Measurements from ENCODE around the gene CEMIP.

CEMIP gene

DNA sequence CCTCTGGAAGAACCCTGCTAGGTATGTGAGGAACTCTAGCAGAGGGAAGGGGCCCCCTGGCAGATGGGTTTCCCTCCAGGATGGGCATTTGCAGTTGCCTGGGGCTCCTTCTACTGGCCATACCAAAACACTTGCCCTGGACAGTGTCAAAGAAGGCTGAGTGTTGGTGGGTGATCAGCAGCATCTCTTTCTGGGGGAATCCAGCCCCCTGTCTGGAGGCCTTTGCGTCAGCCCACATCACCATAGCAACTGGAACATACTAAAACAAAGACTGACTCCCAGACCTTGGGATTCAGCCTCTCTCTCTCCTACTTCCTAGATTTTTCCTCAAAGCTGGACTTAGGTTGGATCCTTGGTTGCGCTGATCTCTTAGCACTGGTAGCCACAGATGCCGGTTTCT lies 8.1 kb downstream of the CEMIP start:
- DNase-seq = no peak

DNA sequence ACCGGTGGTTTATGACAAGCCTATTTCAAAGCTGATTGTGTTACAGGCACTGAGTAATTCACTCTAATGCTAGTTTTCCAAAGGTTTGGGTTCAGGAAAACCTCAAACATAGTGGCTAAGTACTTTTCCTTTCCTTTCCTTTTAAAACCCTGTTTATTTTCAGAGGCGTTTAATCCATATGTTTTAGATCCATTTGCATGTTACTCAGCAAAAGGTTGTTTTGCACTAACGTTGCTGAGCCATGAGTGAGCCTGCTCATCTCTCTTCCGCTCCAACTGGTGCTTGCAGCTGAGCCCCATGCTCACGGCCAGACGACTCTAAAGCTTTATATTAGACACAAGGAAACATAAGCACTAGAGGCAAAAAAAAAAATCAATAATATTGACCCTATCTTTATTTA lies 9.4 kb downstream of the CEMIP start:
- DNase-seq = no peak

DNA sequence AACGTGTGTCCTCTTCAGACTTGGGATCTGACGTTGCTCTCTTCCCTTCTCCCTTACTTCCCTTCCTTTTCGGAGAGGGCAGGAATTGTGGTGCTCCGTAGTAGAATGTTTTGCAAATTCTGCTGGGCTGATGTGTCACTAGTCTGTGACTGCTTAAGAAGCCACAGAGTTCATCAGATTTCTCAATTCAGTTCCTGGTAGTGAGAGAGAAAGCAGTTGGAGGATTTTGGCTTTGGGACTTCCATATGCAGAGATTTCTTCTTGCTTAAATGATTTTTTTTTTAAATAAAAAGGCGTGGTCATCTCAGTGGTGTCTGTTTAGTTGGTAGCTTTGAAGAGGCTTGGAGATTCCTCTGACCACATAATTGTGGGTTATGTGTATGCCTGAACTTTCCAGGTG lies 10.1 kb downstream of the CEMIP start:
- DNase-seq = peak in 1 of 5 experiments; percentile 57

DNA sequence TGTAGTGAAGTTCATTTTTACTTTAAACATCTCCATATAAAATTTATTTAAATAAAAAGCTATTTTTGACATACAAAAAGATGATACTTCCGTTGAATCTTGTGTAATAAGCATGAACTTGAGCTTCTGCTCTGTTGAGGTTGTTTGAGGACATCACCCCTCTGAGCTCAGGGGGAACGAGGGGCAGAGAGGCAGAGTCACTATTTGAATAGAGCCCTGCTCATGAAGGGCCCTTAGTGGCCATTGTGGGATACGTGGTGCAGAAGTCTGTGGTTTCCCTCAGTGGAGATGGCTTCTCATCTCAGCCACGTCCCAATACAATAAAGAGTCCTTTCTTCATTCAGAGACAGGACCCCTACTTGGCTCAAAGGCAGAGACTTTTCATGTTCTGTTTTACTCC lies 10.6 kb downstream of the CEMIP start:
- peak in 1 of 5 experiments; percentile 67 for DNase-seq

DNA sequence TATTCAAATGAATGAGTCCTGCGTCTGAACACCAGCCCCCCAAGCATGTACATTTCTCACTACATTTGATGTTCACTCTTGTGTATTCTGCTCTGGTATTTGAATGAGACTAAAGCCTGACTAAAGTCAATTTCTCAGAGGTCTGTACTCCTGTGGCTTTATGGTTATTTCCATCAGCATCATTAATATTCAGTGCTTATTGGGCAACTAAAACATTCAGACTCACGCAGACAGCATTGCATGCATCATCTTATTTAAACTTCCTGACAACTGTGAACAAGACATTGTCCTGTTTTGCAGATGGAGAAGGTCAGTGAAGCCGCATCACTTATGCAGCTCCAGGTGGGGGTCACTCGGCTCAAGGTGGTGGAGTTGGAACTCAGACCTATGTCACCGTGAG lies 11.1 kb downstream of the CEMIP start:
- DNase-seq = no peak

DNA sequence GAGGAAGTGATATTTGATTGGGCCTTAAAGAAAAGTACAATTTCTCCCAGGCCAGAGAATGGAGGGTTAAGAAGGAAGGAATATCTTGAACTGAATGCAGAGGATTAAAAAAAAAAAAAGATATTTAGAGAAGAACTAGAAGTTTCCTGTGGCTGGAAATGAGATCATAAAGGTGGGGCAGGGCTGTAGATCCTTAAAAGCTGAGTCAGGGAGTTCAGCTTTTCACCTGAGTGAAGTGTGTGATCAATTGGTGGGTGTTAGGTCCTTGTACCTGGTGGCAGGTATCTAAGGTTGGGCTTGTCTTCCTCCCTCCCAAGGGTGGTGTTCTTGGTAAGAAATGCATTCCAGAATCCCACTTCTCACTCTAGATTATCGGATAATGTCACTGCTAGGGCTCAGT lies 11.8 kb downstream of the CEMIP start:
- no peak for DNase-seq

DNA sequence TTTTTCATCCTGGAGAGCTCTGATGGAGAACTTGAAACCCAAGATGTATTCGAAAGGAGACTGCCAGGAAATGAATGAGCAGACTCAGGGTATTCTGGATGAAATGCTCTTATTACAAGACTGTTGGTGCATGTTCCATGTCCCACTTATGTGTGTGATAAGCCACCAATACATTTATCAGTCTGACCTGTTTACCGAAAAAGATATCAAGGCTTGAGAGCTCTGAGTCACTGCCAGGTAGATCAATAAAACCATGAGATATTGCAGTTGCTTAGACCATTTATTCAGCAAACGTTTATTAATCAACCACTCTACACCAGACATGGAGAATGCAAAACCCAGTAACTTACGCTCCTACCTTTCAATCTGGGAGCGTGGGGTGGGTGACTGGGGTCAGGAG lies 17.2 kb downstream of the CEMIP start:
- no peak for DNase-seq

DNA sequence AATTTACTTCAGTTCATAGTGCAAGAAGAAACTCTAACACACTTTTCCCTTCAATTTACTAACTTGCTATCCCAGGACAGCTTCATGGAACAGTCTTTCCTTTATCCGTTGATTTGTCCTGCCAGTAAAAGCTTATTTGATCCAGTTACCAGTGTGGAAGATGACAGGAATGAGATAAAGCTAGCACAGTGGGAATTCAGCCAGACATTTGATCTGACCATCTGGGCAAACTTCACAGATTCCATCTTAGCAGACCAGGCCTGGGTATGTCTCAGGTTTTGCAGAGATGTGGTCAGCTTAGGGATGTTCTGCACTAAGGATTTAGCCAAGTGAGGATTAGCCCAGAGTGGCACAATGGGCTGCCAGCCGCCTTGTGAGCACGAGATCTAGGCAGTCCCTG lies 19.7 kb downstream of the CEMIP start:
- DNase-seq = no peak

DNA sequence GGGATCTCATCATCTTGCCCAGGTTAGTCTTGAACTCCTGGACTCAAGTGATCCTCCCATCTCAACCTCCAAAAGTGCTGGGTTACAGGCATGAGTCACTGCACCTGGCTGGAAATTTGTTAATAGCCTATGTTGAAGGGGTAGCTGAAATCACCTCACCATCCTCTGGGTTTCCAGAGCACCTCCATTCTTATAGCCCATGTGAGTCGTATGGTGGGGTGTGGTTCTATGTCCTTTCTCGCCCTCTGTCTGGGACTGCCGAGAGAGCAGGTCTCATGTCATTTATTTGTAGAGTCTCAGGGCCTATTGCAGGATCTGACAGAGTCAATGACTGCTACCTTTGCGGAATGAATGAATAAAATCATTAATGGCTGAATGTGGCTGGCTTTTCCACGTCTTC lies 20.9 kb downstream of the CEMIP start:
- no peak for DNase-seq

DNA sequence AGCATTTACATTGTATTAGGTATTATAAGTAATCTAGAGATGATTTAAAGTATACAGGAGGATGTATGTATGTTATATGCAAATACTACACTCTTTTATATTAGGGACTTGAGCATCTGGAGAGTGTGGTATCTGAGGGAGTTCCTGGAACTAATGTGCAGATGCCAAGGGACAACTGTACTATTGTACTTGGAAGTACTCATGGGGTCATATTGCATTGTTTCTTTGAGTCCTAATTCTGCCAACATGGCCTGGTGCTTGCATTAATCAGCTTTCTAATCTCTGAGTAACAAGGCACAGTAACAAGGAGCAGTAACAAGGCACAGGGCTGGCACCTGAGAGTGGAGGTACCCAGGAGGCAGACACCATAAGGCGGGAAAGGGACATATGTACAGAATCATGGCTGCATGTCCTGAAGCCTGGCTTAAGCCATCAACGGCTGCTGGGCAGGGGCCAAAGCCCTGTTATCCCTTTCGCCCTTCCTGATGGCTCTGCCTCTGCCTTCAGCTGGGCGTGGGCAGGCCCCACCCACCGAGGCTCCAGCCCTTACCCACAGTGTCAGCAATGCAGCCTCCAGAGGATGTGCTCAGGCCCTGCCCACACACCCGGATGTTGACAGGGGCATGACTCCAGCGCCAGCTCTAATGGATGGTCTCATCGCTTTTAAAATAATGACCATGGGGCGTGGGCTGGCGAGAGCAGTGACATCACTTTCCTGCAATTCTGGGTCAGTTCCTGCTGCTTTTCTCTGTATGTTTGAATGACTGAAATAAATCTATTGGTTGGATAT lies 22.9 kb downstream of the CEMIP start:
- no peak for DNase-seq

DNA sequence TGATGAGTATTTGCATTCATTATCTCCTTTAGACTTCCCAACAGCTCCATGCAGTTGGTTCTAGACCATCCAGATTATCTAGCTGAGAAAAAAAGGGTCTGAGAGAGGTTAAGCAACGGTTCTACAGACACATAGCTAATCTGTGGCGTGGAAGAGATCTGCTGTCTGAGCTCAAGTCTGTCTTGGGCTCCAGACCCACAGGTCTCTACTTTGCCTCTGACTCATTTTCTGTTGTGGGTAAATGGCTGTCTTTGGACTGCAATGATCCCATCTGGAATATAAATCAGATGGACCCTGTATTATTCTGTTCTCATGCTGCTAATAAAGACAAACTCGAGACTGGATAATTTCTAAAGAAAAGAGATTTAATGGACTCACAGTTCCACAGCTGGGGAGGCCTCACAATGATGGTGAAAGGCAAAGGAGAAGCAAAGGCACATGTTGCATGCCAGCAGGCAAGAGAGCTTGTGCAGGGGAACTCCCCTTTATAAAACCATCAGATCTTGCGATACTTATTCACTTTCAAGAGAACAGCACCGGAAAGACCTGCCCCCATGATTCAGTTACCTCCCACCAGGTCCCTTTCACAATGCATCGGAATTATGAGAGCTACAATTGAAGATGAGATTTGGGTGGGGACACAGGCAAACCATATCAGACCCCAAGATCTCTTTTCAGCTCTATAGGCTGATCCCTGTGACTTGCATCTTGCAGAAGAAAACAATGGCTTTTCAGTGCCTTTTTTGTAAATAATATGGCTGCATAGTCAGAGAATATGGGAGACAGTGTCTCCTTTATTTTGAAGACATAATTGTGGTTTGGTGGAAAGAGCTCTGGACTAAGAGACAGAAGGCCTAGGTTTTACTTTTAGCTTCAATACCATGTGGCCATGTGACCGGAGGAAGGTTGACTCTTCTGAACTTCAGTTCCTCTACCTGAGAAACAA lies 24.7 kb downstream of the CEMIP start:
- DNase-seq = peak in 2 of 5 experiments; percentile 28 to 93

DNA sequence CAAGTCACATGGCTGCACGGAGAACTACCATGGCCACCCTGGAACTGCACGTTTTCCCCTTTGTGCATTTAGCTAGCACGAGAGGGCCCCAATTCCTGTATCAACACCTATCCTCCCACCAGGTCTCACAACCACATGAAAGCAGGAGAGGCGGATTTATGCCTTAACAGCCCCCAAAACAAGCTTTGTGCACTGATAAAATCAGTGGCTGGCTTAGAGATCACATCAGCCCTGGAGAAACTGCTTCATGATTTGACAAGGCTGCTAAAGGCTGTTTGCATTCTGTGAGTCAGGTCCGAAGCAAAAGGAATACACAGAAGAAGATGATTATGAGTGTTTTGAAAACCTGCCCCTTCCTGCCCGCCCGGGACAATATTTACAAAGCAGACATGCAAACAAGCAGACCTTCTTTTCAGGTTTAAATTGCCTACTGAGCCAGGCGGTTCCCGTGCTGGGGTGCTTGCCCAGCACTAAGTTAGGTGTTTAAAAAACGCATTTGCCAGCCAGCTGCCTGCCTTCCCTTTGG lies 25.9 kb downstream of the CEMIP start:
- DNase-seq = peak in 2 of 5 experiments; percentile 23 to 89

DNA sequence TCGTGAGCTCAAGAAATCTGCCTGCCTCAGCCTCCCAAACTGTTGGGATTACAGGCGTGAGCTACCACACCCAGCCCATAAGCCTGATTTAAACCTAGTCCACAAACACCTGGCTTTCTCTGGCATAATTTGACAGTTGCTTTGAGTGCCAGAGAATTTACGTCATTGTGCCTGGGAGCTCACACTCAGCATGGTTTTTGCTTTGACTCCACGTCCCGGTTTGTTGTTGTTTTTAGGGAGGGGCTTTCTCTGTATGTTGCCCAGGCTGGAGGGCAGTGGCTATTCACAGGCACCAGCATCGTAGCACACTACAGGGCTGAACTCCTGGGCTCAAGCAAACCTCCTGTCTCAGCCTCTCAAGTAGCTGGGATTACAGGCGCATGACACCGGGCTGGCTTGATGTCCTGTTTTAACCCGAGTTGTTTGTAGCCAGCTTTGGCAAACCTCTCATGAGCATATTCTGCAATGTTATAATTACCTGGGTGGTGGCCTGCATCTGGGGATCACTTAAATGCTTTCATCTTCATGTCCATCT lies 32.7 kb downstream of the CEMIP start:
- no peak for DNase-seq

DNA sequence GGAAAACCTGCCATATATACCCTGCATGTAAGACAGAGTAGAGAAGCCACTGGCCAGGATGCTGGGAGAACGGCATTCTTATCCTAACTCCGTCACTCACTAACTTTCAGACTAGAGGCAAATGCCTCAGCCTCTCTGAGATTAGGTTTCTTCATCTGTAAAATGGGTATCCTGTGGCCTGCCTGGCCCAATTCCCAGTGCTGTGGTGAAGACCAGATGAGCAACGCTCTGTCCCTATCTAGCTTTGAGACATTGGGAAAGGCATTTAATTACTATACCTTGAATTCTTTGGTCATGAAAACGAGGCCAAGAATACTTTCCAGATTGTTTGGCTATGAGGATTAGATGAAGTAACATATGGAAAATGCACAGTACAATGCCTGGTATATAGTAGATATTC lies 35.9 kb downstream of the CEMIP start:
- no peak for DNase-seq

DNA sequence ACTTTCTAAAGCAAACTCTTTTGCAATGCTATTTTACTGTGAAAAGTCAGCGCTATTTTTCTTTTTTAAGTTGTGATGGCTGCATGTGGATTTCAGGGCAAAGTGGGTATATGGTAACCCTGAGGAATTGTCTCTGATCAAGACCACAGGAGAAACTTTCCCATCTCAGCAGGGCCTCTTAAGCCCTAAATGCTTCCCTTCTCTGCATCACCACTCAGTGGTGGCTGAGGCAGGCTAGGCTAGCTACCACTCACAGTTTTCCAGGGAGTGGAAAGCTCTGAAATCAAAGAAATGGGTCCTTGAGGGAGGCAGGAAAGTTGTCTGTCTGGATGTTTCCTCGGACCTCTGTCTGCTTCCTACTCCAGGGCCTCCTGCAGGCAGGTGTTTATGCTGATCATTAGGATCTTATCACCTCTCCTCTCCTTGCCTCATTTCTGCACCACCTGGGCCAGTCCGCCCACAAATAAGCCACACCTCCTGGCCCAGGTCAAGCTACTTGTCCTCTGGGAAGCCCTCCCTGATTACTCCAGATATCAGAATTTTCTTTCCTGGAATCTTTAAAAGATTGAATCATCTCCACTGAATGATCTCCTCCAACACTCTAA lies 37.0 kb downstream of the CEMIP start:
- DNase-seq = no peak

DNA sequence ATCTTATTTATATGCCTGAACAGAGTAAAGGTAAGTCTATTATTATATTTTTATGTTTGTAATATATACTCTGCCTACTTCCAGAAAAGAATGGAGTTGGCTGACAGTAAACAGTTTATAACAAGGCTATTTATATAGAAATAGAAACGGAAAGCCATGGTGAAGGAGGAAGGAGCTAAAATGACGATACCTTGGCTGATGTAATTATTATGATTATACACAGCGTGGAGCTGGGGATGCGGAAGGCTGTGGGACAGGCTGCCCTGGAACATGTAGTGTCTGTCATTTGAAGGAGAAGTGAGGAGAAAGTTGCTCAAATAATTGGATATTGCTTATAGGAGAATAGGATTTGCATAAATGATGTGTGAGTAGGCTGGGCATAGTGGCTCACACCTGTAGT lies 37.8 kb downstream of the CEMIP start:
- DNase-seq = no peak

DNA sequence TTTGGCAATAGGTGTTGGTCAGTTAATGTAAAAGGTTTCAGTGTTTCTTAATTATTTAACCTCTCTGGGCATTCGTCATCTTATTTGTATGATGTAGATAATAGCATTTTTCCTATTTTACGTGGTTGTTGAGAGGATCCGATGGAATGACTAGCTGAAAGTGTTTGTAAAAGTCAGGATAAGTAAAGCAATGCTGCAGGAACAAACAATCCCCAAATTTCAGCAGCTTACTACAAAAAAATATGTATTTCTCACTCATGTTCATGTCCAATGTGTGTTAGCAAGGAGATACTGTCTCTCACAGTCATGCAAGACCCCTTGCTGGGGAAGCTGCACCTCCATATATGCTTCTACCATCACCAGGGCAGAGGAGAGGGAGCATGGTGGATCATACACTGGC lies 38.7 kb downstream of the CEMIP start:
- no peak for DNase-seq

DNA sequence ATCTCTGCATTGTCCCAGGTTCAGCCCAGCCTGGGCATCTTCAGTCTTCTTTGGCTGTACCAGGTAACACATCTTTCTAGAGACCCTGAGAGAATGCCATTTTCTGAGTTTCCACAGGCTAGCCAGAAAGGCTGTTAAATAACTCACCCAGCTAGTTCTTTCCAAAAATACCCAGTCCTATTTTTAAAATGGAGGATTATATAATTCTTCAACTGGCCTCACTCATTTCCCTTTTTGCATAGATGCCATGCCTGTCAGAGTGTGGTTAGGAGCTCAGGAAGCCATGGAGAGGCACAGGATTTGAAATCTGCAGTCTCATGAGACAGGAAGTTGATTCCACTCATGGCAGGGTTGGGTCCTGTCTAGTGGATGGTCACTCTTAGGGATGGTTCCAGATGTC lies 39.8 kb downstream of the CEMIP start:
- DNase-seq = no peak

DNA sequence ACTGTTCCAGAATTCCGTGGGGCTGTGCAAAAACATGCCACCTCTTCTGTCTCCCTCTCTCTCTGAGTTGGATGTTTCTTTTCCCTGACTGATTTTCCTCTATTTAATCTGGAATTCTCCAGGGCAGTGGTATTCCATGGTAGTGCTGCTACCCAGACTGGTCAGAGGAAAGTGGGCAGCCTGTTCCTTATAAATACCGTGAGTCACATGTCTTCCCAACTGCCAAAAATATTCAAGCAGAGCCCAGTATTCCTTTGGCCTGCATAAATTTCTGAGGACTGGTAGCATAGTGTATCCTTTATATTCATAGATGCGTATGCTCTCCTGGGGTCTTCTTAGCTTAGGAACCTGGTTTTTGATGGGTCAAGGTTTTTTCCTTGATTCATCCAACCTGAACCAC lies 40.9 kb downstream of the CEMIP start:
- no peak for DNase-seq

DNA sequence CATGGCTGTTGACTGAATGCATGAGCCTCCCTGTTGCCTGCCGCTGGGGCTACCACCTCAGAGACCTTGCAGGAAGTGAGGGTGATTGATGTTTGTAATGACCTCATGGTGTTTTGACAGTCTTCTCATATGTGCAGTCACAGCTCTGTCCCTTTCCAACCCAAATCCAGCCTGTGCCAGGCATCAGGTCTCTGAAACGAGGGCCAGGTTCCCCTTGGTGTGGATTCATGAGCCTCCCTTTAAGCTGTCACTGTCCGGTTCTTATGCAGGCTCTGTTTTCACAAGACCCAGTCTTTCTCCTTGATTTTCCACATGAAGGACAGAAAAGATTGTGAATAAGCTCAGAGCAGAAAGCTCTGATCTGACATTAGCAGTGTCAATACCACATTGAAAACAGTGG lies 43.1 kb downstream of the CEMIP start:
- DNase-seq = no peak

DNA sequence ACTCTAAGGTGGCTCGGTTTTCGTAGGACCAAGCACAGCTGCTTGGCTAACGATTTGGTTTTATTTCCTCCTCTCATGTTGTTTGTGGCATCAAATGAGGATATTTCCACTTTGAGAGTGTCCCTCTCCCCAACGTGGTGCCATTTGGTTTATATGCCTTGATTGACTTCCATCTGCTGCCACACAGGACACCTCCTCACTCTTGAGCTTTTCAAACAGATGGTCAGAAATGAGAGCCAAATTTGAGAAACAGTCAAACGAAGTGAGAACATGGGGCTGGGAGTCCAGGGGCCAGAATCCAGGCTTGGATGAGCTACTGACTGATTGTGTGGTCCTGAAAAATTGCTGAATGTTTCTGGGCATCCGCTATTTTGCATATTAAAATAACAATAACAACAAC lies 43.5 kb downstream of the CEMIP start:
- DNase-seq = no peak

DNA sequence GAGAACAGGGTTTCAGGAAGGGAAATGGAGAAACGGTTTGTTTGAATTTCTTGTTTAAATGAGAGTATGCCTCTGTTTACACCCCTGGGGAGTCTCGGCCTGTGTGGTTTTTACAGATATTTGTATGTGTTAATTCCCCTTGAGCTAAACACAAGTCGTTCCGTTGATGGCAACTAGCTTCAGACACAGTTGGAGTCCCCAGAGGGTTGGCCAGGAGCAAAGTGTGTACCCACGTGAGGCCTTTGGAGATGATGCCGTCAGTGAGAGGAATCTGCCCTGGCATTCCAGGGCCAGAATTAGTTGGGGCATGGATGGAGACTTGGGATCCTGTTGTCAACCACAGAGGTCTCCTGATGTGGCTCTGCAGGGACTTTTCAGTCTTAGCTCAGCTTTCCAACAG lies 44.0 kb downstream of the CEMIP start:
- DNase-seq = no peak

DNA sequence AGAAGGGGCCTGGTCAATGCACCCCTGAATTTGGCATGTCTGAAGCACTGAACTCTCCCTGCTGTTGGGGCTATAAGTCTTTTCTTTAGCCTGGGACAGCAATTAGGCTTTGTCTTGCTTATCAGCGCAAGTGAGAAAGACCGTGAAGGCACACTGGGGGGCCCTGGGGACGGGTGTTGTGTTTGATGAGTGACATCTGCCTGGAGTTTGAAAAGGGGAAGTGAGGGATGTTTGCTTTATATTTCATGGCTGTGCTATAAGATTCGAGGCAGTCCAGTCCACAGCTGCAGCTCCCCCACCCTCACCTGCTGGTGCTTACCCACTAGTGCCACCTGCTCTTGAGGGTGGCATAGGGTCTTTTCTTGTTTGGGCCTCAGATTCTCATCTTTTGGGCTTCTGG lies 44.8 kb downstream of the CEMIP start:
- DNase-seq = no peak

Measured in T-helper 2 cell (primary cell).